GM23248 (cell line): ENCODE results near the gene NCOA5. TPM values are rescaled to one million over a fixed set of nuclear protein-coding genes. Genes with fewer than 3 reads are reported as not detected.

ENCODE experiments used
- DNase-seq: peaks from one replicate; pipeline ENCODE4 v3.0.0-alpha.2; 2015
- H2AFZ ChIP-seq: fragments of 200-600 bp; sonication (generic); 2 replicates; pipeline ENCODE4 v1.6.1; 2016; ENCODE audit warnings: antibody characterized with exemption
- H3F3A ChIP-seq: fragments of 200-600 bp; sonication (generic); 2 replicates; pipeline ENCODE4 v1.6.1; 2016; ENCODE audit warnings: mild to moderate bottlenecking, antibody characterized with exemption, mixed run types; ENCODE audit not compliant: insufficient read depth
- H3K27ac ChIP-seq: fragments of 200-600 bp; sonication (generic); 2 replicates; pipeline ENCODE4 v1.5.1; 2016; ENCODE audit warnings: mild to moderate bottlenecking
- H3K27me3 ChIP-seq: fragments of 200-600 bp; sonication (generic); replicated peaks from 2 replicates; pipeline ENCODE4 v1.6.1; 2016; ENCODE audit warnings: mild to moderate bottlenecking; ENCODE audit not compliant: insufficient read depth
- H3K36me3 ChIP-seq: fragments of 200-600 bp; sonication (generic); 2 replicates; pipeline ENCODE4 v1.6.1; 2016; ENCODE audit warnings: low read depth, mild to moderate bottlenecking
- H3K4me1 ChIP-seq: fragments of 200-600 bp; sonication (generic); 2 replicates; pipeline ENCODE4 v1.6.1; 2016; ENCODE audit warnings: mild to moderate bottlenecking; ENCODE audit not compliant: insufficient read depth
- H3K4me2 ChIP-seq: fragments of 200-600 bp; sonication (generic); one replicate; pipeline ENCODE4 v1.6.1; 2016; ENCODE audit warnings: mild to moderate bottlenecking; ENCODE audit not compliant: unreplicated experiment
- H3K4me3 ChIP-seq: fragments of 200-600 bp; sonication (generic); 2 replicates; pipeline ENCODE4 v1.5.1; 2016; ENCODE audit warnings: mild to moderate bottlenecking
- H3K79me2 ChIP-seq: fragments of 200-600 bp; sonication (generic); 2 replicates; pipeline ENCODE4 v1.6.1; 2016; ENCODE audit warnings: mild to moderate bottlenecking; ENCODE audit not compliant: insufficient read depth
- H3K9ac ChIP-seq: fragments of 200-600 bp; sonication (generic); 2 replicates; pipeline ENCODE4 v1.6.1; 2016; ENCODE audit warnings: mild to moderate bottlenecking
- H3K9me2 ChIP-seq: fragments of 200-600 bp; sonication (generic); 2 replicates; pipeline ENCODE4 v1.6.1; 2016; ENCODE audit warnings: mixed run types, mild to moderate bottlenecking, moderate library complexity; ENCODE audit not compliant: insufficient read depth
- H3K9me3 ChIP-seq: fragments of 200-600 bp; sonication (generic); one replicate; pipeline ENCODE4 v1.6.1; 2017; ENCODE audit warnings: low read depth
- H4K20me1 ChIP-seq: fragments of 200-600 bp; sonication (generic); 2 replicates; pipeline ENCODE4 v1.6.0; 2016; ENCODE audit not compliant: insufficient read depth
- EZH2 ChIP-seq: fragments of 200-600 bp; sonication (generic); IDR thresholded peaks from 2 replicates; pipeline ENCODE4 v1.6.1; 2018; ENCODE audit warnings: antibody characterized with exemption, mild to moderate bottlenecking; ENCODE audit not compliant: insufficient read depth, poor library complexity, severe bottlenecking
- EZH2phosphoT487 ChIP-seq: fragments of 200-600 bp; sonication (generic); IDR thresholded peaks from 2 replicates; pipeline ENCODE4 v1.6.1; 2018; ENCODE audit warnings: antibody characterized with exemption, moderate library complexity, mild to moderate bottlenecking, low read depth; ENCODE audit not compliant: insufficient read depth
- WGBS, 2 experiments: methylation state at CpG; one replicate each; pipeline ENCODE4 v1.1.6; 2015 to 2017; ENCODE audit warnings: low lambda C conversion rate in 2 of 2, low coverage in 1 of 2; ENCODE audit errors: missing lambda C conversion rate in 2 of 2; 5-methylcytosine and 5-hydroxymethylcytosine counted together
- in situ Hi-C: fragments of 300-500 bp; cut with MboI; formaldehyde crosslinking; loops from 2 replicates; pipeline ENCODE4 v1.15.0; 2020
- polyA plus RNA-seq: library from polyadenylated mRNA; unstranded; fragments of >200 nt; fragmentation: Nextera tagmentation; extraction: Ambion mirVana; gene quantifications from 2 replicates; pipeline ENCODE4 v1.2.1, GENCODE V29; 2016
- total RNA-seq: library from RNA; depleted of rRNA; stranded (reverse); fragments of >200 nt; shearing (Covaris generic); gene quantifications from 2 replicates; pipeline ENCODE4 v1.2.3, GENCODE V29; 2014

Gene NCOA5
- total and polyA plus RNA-seq, 2 experiments from 2014 or later: 15.3 to 20.4 TPM

- H2AFZ ChIP-seq: no peak overlapping the region
- no peaks in the 10 kb centered on the region for H3K9me3 ChIP-seq
- no peaks in the 10 kb centered on the region for H3K9me2 ChIP-seq
- WGBS, 2 experiments: 46 to 52% methylated on average over 10 of the region's 10 CpGs
- H3K27ac ChIP-seq: no peak overlapping the region
- no peaks in the 10 kb centered on the region for H3F3A ChIP-seq
- H3K4me1 ChIP-seq: peaks cover 3% of the 10 kb centered on the region; the same call in 1 of the 2 replicates
- H3K79me2 ChIP-seq: no peaks in the 10 kb centered on the region
- H3K36me3 ChIP-seq: no peaks in the 10 kb centered on the region
- TF ChIP-seq EZH2 (no peak), EZH2phosphoT487 (no peak)
- peaks cover 30% of the 10 kb centered on the region for H3K27me3 ChIP-seq
- DNase-seq: no peak
- H4K20me1 ChIP-seq: no peaks in the 10 kb centered on the region
- in situ Hi-C loops: no loop called here
- no peak overlapping the region for H3K4me3 ChIP-seq
- no peak overlapping the region for H3K4me2 ChIP-seq
- no peak overlapping the region for H3K9ac ChIP-seq
Measured at GRCh38 chr20:46112430-46113112, 22.8 kb upstream of the NCOA5 start.

GRCh38 chr20:46111836-46112212 is 22.1 kb upstream of the NCOA5 start:
- Histone ChIP-seq H3K4me1 (no peaks in the 10 kb centered on the region), H3K9ac (no peak overlapping the region), H2AFZ (no peak overlapping the region), H3K27ac (no peak overlapping the region), H3K9me3 (no peaks in the 10 kb centered on the region), H4K20me1 (no peaks in the 10 kb centered on the region), H3K4me3 (no peak overlapping the region), H3K79me2 (no peaks in the 10 kb centered on the region), H3K36me3 (no peaks in the 10 kb centered on the region), H3K27me3 (peaks cover 37% of the 10 kb centered on the region), H3K9me2 (no peaks in the 10 kb centered on the region), H3F3A (no peaks in the 10 kb centered on the region), H3K4me2 (no peak overlapping the region)
- TF ChIP-seq EZH2phosphoT487: no peak
- no peak for TF ChIP-seq EZH2
- in situ Hi-C loops: no loop called here
- no peak for DNase-seq

GRCh38 chr20:46111028-46111835 is 21.5 kb upstream of the NCOA5 start:
- no peaks in the 10 kb centered on the region for H3K79me2 ChIP-seq
- H3K9ac ChIP-seq: no peak overlapping the region
- no peak overlapping the region for H3K4me2 ChIP-seq
- H3K4me1 ChIP-seq: no peaks in the 10 kb centered on the region
- in situ Hi-C loops: no loop called here
- no peaks in the 10 kb centered on the region for H4K20me1 ChIP-seq
- no peaks in the 10 kb centered on the region for H3K9me2 ChIP-seq
- no peak for TF ChIP-seq EZH2phosphoT487
- no peak for TF ChIP-seq EZH2
- H2AFZ ChIP-seq: no peak overlapping the region
- no peaks in the 10 kb centered on the region for H3F3A ChIP-seq
- peaks cover 38% of the 10 kb centered on the region for H3K27me3 ChIP-seq
- H3K36me3 ChIP-seq: no peaks in the 10 kb centered on the region
- no peak for DNase-seq
- no peak overlapping the region for H3K4me3 ChIP-seq
- H3K27ac ChIP-seq: no peak overlapping the region
- H3K9me3 ChIP-seq: no peaks in the 10 kb centered on the region
- 31 to 33% methylated on average over 5 of the region's 5 CpGs for WGBS, 2 experiments

- Histone ChIP-seq H3K9ac (no peak overlapping the region), H3K79me2 (no peaks in the 10 kb centered on the region), H3K9me2 (no peaks in the 10 kb centered on the region), H3K9me3 (no peaks in the 10 kb centered on the region), H3K36me3 (no peaks in the 10 kb centered on the region), H3K4me2 (no peak overlapping the region), H3F3A (no peaks in the 10 kb centered on the region), H4K20me1 (no peaks in the 10 kb centered on the region), H3K27me3 (peaks cover 24% of the 10 kb centered on the region), H3K4me3 (no peak overlapping the region), H2AFZ (no peak overlapping the region), H3K27ac (no peak overlapping the region), H3K4me1 (no peaks in the 10 kb centered on the region)
- TF ChIP-seq EZH2phosphoT487 (no peak), EZH2 (no peak)
- in situ Hi-C loops: no loop called here
- WGBS, 2 experiments: 70 to 78% methylated on average over 14 of the region's 14 CpGs
- no peak for DNase-seq
Measured at GRCh38 chr20:46108976-46109375, 19.2 kb upstream of the NCOA5 start.
